ENCODE measurements around the gene KLK13. TPM values are rescaled to one million over a fixed set of nuclear protein-coding genes. Genes with fewer than 3 reads are reported as not detected.

KLK13 gene
- total and polyA plus RNA-seq, 7 donors: 0.58 to 0.60 TPM; not detected in 5

- 78 to 86% methylated on average over 27 of the region's 27 CpGs for WGBS, 2 donors
- intact Hi-C loops (cut with DNase I): no loop called here
- no peak for DNase-seq
These were observed 14.7 kb upstream of the KLK13 start for GRCh38 chr19:51079481-51080110.

GRCh38 chr19:51078731-51079130 is 13.8 kb upstream of the KLK13 start:
- no peak for TF ChIP-seq POLR2AphosphoS5 (IDR thresholded peaks at IDR 0.05)
- no peak for TF ChIP-seq POLR2A (IDR thresholded peaks at IDR 0.05)
- no peak for TF ChIP-seq CTCF (IDR thresholded peaks at IDR 0.05)
- TF ChIP-seq EP300 (IDR thresholded peaks at IDR 0.05): no peak
- Histone ChIP-seq H3K36me3 (no peaks in the 10 kb centered on the region), H3K9me3 (peaks cover 0 to 4% (median 0%) of the 10 kb centered on the region in 4 donors), H3K27me3 (peaks cover 0 to 15% (median 0%) of the 10 kb centered on the region in 3 donors), H3K27ac (no peak overlapping the region), H3K4me1 (no peaks in the 10 kb centered on the region), H3K4me3 (no peak overlapping the region)
- WGBS, 2 donors: 85 to 90% methylated on average over 6 of the region's 6 CpGs
- no peak for DNase-seq
- intact Hi-C loops (cut with DNase I): no loop called here

More at GRCh38 chr19:51079481-51080110, 14.7 kb upstream of the KLK13 start:
- no peaks in the 10 kb centered on the region for H3K4me1 ChIP-seq
- TF ChIP-seq POLR2AphosphoS5 (IDR thresholded peaks at IDR 0.05) (no peak), CTCF (IDR thresholded peaks at IDR 0.05) (no peak), POLR2A (IDR thresholded peaks at IDR 0.05) (no peak), EP300 (IDR thresholded peaks at IDR 0.05) (no peak)
- no peak overlapping the region for H3K4me3 ChIP-seq
- no peak overlapping the region for H3K27ac ChIP-seq
- H3K27me3 ChIP-seq: peaks cover 0 to 15% (median 0%) of the 10 kb centered on the region in 3 donors
- no peaks in the 10 kb centered on the region for H3K9me3 ChIP-seq
- H3K36me3 ChIP-seq: no peaks in the 10 kb centered on the region

GRCh38 chr19:51078104-51078503 is 13.2 kb upstream of the KLK13 start:
- no peaks in the 10 kb centered on the region for H3K4me1 ChIP-seq
- no peaks in the 10 kb centered on the region for H3K36me3 ChIP-seq
- H3K4me3 ChIP-seq: no peak overlapping the region
- no peak overlapping the region for H3K27ac ChIP-seq
- TF ChIP-seq EP300 (IDR thresholded peaks at IDR 0.05) (no peak), POLR2AphosphoS5 (IDR thresholded peaks at IDR 0.05) (no peak), POLR2A (IDR thresholded peaks at IDR 0.05) (no peak), CTCF (IDR thresholded peaks at IDR 0.05) (no peak)
- peaks cover 0 to 8% (median 2%) of the 10 kb centered on the region in 4 donors for H3K9me3 ChIP-seq
- intact Hi-C loops (cut with DNase I): no loop called here
- H3K27me3 ChIP-seq: peaks cover 0 to 15% (median 0%) of the 10 kb centered on the region in 3 donors
- WGBS, 2 donors: 63 to 64% methylated on average over 6 of the region's 6 CpGs
- no peak for DNase-seq

- Histone ChIP-seq H3K36me3 (no peaks in the 10 kb centered on the region), H3K27me3 (peaks cover 0 to 9% (median 0%) of the 10 kb centered on the region in 3 donors), H3K27ac (no peak overlapping the region), H3K4me3 (no peak overlapping the region), H3K9me3 (peaks cover 0 to 8% (median 2%) of the 10 kb centered on the region in 4 donors), H3K4me1 (no peaks in the 10 kb centered on the region)
- 59 to 80% methylated on average over 14 of the region's 14 CpGs for WGBS, 2 donors
- intact Hi-C loops (cut with DNase I): no loop called here
- no peak for DNase-seq
- no peak for TF ChIP-seq POLR2AphosphoS5 (IDR thresholded peaks at IDR 0.05)
- TF ChIP-seq CTCF (IDR thresholded peaks at IDR 0.05): no peak
- TF ChIP-seq POLR2A (IDR thresholded peaks at IDR 0.05): no peak
- no peak for TF ChIP-seq EP300 (IDR thresholded peaks at IDR 0.05)
These were observed 11.8 kb upstream of the KLK13 start for GRCh38 chr19:51076631-51077213.

Data from sigmoid colon (tissue), 7 donors.